Brain microvascular endothelial cell (primary cell): ENCODE data around the gene CCDC39.

ENCODE experiments used
- DNase-seq: peaks from one replicate; pipeline ENCODE4 v3.0.0-alpha.2; 2020
- H3K27ac ChIP-seq: fragments of 250-450 bp; sonication (Bioruptor Pico); 2 replicates; pipeline ENCODE4 v1.5.1; 2020; ENCODE audit warnings: mild to moderate bottlenecking, moderate library complexity
- H3K27me3 ChIP-seq: fragments of 250-450 bp; sonication (Bioruptor Pico); replicated peaks from 2 replicates; pipeline ENCODE4 v1.5.1; 2020; ENCODE audit warnings: mild to moderate bottlenecking
- H3K36me3 ChIP-seq: fragments of 250-450 bp; sonication (Bioruptor Pico); replicated peaks from 2 replicates; pipeline ENCODE4 v1.5.1; 2020; ENCODE audit warnings: mild to moderate bottlenecking
- H3K4me3 ChIP-seq: 2 replicates; pipeline ENCODE4 v1.5.1; 2011; ENCODE audit warnings: low read depth, mild to moderate bottlenecking, control low read depth, low read length, moderate library complexity
- CTCF ChIP-seq: IDR thresholded peaks from 2 replicates; pipeline ENCODE4 v1.5.1; 2011; ENCODE audit warnings: low read depth, mild to moderate bottlenecking, moderate library complexity, low read length, control low read depth, inconsistent platforms; ENCODE audit errors: missing control alignments
- in situ Hi-C: cut with HindIII; loops from 2 replicates; pipeline ENCODE4 v1.10.0; 2017; ENCODE audit warnings: low sequenced_read_pairs, low pct_ligation_motif_present

Gene CCDC39

GRCh38 chr3:180683816-180684215 lies 4.5 kb upstream of the CCDC39 start:
- Histone ChIP-seq H3K36me3 (no peaks in the 10 kb centered on the region), H3K4me3 (no peak overlapping the region), H3K27ac (no peak overlapping the region), H3K27me3 (peaks cover 8% of the 10 kb centered on the region)
- no peak for TF ChIP-seq CTCF
- in situ Hi-C loops = no loop called here
- no peak for DNase-seq

- no peak overlapping the region for H3K27ac ChIP-seq
- DNase-seq = peak; percentile 11
- TF ChIP-seq CTCF = peak; percentile 78
- in situ Hi-C loops = no loop called here
- H3K4me3 ChIP-seq = peak overlapping the region; percentile 78
- no peaks in the 10 kb centered on the region for H3K36me3 ChIP-seq
- peaks cover 11% of the 10 kb centered on the region for H3K27me3 ChIP-seq
Measured at GRCh38 chr3:180680097-180680430, 775 bp upstream of the CCDC39 start.

GRCh38 chr3:180678231-180678630 lies 1.1 kb downstream of the CCDC39 start:
- no peaks in the 10 kb centered on the region for H3K36me3 ChIP-seq
- DNase-seq = no peak
- H3K27me3 ChIP-seq = peaks cover 11% of the 10 kb centered on the region
- in situ Hi-C loops = no loop called here
- no peak for TF ChIP-seq CTCF
- H3K27ac ChIP-seq = no peak overlapping the region
- H3K4me3 ChIP-seq = no peak overlapping the region

GRCh38 chr3:180661444-180661843 lies 17.8 kb downstream of the CCDC39 start:
- TF ChIP-seq CTCF = no peak
- DNase-seq = no peak
- in situ Hi-C loops = no loop called here
- no peak overlapping the region for H3K4me3 ChIP-seq
- no peaks in the 10 kb centered on the region for H3K36me3 ChIP-seq
- no peaks in the 10 kb centered on the region for H3K27me3 ChIP-seq
- H3K27ac ChIP-seq = no peak overlapping the region

- no peak for DNase-seq
- Histone ChIP-seq H3K27me3 (no peaks in the 10 kb centered on the region), H3K27ac (no peak overlapping the region), H3K36me3 (no peaks in the 10 kb centered on the region), H3K4me3 (no peak overlapping the region)
- in situ Hi-C loops = no loop called here
- no peak for TF ChIP-seq CTCF
Measured at GRCh38 chr3:180657094-180657493, 22.2 kb downstream of the CCDC39 start.

- H3K27me3 ChIP-seq = no peaks in the 10 kb centered on the region
- TF ChIP-seq CTCF = no peak
- H3K36me3 ChIP-seq = no peaks in the 10 kb centered on the region
- in situ Hi-C loops = no loop called here
- no peak overlapping the region for H3K4me3 ChIP-seq
- H3K27ac ChIP-seq = no peak overlapping the region
- DNase-seq = no peak
Measured at GRCh38 chr3:180656406-180656805, 22.9 kb downstream of the CCDC39 start.
